ENCODE results near the gene BIRC2. TPM values are rescaled to one million over a fixed set of nuclear protein-coding genes. Genes with fewer than 3 reads are reported as not detected.
A peak's percentile ranks its signal among the peaks of the same experiment; 100 is the strongest.

The BIRC2 gene
- total and polyA plus RNA-seq, 9 of the 15 experiments (the other 6 are each of a cell fraction or from before 2014, with no cell fraction given): 14.3 to 45.9 (median 20.7) TPM

- TF ChIP-seq ZBTB40 (IDR thresholded peaks at IDR 0.05) (no peak), ZBTB40 (CRISPR knock-in tag; IDR thresholded peaks at IDR 0.05) (no peak), CREB5 (CRISPR knock-in tag; IDR thresholded peaks at IDR 0.05) (no peak), ZNF324 (CRISPR knock-in tag; IDR thresholded peaks at IDR 0.05) (peak; percentile 49; the same call in 1 of the 2 replicates), ELK3 (CRISPR knock-in tag; IDR thresholded peaks at IDR 0.05) (no peak), NFE2L1 (tag; IDR thresholded peaks at IDR 0.05; ENCODE audit: borderline replicate concordance, low read depth) (no peak), NKRF (IDR thresholded peaks at IDR 0.05; ENCODE audit: borderline replicate concordance) (peak; percentile 82; the same call in 1 of the 2 replicates), DLX4 (CRISPR knock-in tag; IDR thresholded peaks at IDR 0.05) (no peak), HMGN3 (IDR thresholded peaks at IDR 0.05; ENCODE audit: borderline replicate concordance, extremely low read depth, insufficient read length, low read depth, low read length) (peak; percentile 21)
Observed at GRCh38 chr11:102317099-102317767, 29.8 kb upstream of the BIRC2 start, which contains the start of gene BIRC3 (continued).

Measured in K562 (cell line).